GM19099 (cell line): Measurements from ENCODE around the gene ADAP2.
A peak's percentile ranks its signal among the peaks of the same experiment; 100 is the strongest.

Experiments used
- POLR2A ChIP-seq: IDR thresholded peaks from 3 replicates; pipeline ENCODE4 v1.6.1; 2011; ENCODE audit warnings: low read depth; ENCODE audit not compliant: insufficient read length; ENCODE audit errors: extremely low read depth

ADAP2 gene

GRCh38 chr17:30997270-30997669, 75.5 kb downstream of the ADAP2 start:
- TF ChIP-seq POLR2A: no peak

DNA sequence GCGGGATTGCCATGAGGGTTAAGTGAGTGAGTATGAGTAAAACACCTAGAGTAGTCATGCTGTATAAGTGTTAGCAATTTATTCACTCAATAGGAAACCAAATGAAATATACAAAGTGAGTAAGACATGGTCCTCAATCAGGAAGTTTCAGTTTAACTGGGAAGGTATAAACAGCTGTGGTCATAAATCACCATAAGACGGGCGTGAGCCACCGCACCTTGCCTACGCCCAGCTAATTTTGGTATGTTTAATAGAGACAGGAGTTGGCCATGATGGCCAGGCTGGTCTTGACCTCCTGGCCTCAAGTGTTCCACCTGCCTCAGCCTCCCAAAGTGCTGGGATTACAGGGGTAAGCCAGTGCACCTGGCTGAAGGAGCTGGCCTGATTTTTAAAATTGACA, 76.1 kb downstream of the ADAP2 start:
- TF ChIP-seq POLR2A: no peak

DNA sequence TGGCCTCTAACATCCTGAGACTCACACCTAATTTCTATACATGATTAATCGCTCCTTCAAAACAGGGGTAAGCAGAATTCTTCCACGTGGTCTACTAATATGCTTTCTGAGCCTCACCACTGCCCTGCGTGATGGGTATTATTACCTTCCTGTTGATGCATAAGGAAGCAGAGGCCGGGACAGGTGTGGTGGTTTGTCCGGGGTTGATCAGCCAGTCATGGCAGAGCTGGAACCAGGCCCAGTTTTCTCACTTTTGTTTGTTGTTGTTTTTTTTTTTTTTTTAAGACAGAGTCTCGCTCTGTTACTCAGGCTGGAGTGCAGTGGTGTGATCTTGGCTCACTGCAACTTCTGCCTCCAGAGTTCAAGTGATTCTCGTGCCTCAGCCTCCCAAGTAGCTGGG, 80.3 kb downstream of the ADAP2 start:
- TF ChIP-seq POLR2A: no peak

GRCh38 chr17:31003225-31003866, 81.6 kb downstream of the ADAP2 start:
- no peak for TF ChIP-seq POLR2A

GRCh38 chr17:31004160-31004559, 82.4 kb downstream of the ADAP2 start:
- no peak for TF ChIP-seq POLR2A

- no peak for TF ChIP-seq POLR2A
These were observed 86.1 kb downstream of the ADAP2 start for GRCh38 chr17:31007695-31008373.

GRCh38 chr17:31008374-31009041, 86.8 kb downstream of the ADAP2 start:
- TF ChIP-seq POLR2A: peak; percentile 64
